Smooth muscle cell of the brain vasculature (primary cell): ENCODE measurements around the gene PCDHGA4.
"Not testable (repeated sequence)": the region's sequence is repeated elsewhere in the genome, so short reads cannot be mapped to it uniquely, and the experiment has no call there.

Experiments
- DNase-seq: peaks from one replicate; pipeline ENCODE4 v3.0.0-alpha.2; 2012; ENCODE audit warnings: low read depth, low spot score

The PCDHGA4 gene

DNA sequence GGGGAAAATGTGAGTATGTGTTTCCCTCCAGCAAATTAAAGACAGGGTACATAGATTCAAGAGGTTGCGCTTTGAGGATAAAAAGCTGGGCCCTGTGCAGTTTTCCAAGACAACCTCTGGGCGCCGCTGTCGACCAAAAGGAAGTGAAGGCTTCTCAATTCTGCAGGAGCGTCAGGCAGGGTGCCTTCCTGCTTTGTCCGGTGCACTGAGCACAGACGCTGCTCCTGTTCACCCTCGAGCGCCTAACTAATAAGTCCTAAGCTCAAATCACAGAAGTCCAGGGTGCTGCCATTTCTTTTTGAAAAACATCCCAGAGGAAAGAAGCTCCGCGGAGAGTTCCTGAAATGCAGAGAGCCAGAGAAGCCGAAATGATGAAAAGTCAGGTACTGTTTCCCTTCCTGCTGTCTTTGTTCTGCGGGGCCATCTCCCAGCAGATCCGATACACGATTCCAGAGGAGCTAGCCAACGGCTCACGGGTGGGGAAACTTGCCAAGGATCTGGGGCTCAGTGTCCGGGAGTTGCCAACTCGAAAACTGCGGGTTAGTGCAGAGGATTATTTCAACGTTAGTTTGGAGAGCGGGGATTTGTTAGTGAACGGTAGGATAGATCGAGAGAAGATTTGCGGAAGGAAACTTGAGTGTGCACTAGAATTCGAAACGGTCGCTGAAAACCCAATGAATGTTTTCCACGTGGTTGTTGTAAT is 4.8 kb upstream of the PCDHGA4 start, which contains the start of gene PCDHGB1:
TSS of gene PCDHGB1 (plus strand) at position 183 of the 703 bp plus-strand sequence. CDS start at position 345, 162 bp downstream.
- no peak for DNase-seq

DNA sequence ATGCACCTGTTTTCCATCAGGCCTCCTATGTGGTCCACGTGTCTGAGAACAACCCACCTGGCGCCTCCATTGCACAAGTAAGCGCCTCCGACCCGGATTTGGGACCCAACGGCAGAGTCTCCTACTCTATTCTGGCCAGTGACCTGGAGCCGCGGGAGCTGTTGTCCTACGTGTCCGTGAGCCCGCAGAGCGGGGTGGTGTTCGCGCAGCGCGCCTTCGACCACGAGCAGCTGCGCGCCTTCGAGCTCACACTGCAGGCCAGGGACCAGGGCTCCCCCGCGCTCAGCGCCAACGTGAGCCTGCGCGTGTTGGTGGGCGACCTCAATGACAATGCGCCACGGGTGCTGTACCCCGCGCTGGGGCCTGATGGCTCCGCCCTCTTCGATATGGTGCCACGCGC is 3.2 kb upstream of the PCDHGA4 start:
- DNase-seq, result no peak

DNA sequence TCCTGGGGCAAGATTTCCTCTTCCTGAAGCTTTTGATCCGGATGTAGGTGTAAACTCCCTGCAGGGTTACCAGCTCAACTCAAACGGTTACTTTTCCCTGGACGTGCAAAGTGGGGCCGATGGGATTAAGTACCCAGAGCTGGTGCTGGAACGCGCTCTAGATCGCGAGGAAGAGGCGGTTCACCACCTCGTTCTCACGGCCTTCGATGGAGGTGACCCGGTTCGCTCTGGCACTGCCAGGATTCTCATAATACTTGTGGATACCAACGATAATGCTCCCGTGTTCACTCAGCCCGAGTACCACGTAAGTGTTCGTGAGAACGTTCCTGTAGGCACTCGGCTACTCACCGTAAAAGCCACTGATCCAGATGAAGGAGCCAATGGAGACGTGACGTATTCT is 820 bp downstream of the PCDHGA4 start:
- no peak for DNase-seq

DNA sequence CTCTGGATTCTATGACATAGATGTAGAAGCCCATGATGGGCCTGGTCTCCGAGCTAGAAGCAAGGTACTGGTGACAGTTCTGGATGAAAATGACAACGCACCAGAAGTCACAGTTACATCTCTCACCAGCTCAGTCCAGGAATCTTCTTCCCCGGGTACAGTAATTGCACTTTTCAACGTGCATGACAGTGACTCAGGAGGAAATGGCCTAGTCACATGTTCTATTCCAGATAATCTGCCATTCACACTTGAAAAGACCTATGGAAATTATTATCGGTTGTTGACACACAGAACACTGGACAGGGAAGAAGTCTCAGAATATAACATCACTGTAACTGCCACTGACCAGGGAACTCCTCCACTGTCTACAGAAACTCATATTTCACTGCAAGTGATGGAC is 1.3 kb downstream of the PCDHGA4 start:
- no peak for DNase-seq

GRCh38 chr5:141356950-141357349 is 2.1 kb downstream of the PCDHGA4 start:
- no peak for DNase-seq

DNA sequence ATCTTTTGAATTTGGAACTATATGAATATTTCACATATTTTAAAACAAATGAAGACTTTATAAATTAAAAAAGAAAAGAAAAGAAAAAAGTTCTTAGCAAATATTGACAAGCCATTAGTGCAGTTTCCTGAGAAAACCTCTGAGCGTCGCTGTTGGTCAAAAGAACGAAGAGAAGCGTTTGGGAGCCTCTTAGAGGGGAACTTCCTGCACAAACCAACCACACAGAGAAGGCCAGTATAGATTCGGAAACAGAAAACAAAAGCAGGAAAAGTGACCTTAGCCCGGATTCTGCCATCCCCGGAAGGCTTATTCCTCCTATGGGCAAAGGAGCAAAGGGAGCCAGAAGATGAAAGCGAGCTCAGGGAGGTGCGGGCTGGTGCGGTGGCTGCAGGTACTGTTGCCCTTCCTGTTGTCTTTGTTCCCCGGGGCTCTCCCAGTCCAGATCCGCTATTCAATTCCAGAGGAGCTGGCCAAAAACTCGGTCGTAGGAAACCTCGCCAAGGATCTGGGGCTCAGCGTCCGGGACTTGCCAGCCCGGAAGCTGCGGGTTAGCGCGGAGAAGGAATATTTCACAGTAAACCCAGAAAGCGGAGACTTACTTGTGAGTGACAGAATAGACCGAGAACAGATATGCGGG is 5.1 kb downstream of the PCDHGA4 start, which contains the start of gene PCDHGB2:
TSS of gene PCDHGB2 (plus strand) at position 205 of the 637 bp plus-strand sequence. CDS start at position 347, 142 bp downstream.
- no peak for DNase-seq

DNA sequence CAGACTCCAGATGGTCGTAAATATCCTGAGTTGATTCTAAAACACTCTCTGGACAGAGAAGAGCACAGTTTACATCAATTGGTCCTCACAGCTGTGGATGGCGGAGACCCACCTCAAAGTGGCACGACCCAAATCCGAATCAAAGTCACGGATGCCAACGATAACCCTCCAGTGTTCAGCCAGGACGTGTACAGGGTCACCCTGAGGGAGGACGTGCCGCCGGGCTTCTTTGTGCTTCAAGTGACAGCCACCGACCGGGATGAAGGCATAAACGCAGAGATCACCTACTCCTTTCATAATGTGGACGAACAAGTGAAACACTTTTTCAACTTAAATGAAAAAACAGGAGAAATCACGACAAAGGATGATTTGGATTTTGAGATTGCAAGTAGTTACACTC is 5.9 kb downstream of the PCDHGA4 start:
- DNase-seq, result no peak

DNA sequence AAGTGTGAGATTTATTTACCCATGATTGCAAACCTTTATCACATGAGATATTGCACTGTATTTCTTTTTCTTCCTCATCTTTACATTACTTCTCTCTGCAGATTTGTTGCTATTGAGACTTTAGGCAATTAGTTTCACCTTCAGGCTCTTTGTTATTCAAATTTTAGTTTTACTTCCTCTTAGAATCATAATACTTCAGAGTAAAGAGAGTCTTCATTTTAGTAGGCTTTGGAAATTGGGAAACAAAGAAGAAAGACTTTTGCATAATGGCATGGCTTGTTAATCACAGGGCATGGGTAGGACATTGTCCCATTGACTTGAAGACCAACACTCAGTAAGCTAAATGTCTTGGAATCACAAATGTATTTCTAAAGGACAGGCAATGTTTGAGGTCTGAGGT is 7.9 kb downstream of the PCDHGA4 start:
- no peak for DNase-seq

- DNase-seq, result no peak
Observed at GRCh38 chr5:141363952-141364660, 9.3 kb downstream of the PCDHGA4 start, which contains the start of gene PCDHGA5. PCDHGA5 (plus strand) TSS chr5:141364162; CDS start chr5:141364331, 169 bp downstream.

DNA sequence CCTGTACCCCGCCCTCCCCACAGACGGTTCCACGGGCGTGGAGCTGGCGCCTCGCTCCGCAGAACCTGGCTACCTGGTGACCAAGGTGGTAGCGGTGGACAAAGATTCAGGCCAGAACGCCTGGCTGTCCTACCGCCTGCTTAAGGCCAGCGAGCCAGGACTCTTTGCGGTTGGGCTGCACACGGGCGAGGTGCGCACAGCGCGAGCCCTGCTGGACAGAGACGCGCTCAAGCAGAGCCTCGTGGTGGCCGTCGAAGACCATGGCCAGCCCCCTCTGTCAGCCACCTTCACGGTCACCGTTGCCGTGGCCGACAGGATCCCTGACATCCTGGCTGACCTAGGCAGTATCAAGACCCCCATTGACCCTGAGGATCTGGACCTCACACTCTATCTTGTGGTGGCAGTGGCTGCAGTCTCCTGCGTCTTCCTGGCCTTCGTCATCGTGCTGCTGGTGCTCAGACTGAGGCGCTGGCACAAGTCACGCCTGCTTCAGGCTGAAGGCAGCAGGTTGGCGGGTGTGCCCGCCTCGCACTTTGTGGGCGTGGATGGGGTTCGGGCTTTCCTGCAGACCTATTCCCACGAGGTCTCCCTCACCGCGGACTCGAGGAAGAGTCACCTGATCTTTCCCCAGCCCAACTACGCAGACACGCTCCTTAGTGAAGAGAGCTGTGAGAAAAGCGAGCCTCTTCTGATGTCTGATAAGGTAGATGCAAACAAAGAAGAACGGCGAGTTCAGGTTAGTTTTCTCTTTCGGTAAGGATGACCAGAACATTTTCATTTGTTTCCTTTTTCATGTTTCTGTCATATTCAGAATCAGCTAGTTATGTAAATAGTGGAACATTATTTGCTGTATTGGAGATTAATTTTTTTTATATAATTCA is 11.4 kb downstream of the PCDHGA4 start:
- DNase-seq, result no peak

- no peak for DNase-seq
Observed at GRCh38 chr5:141369994-141370848, 15.4 kb downstream of the PCDHGA4 start, which contains the start of gene PCDHGB3. PCDHGB3 (plus strand) TSS chr5:141370242; CDS start chr5:141370395, 153 bp downstream.

DNA sequence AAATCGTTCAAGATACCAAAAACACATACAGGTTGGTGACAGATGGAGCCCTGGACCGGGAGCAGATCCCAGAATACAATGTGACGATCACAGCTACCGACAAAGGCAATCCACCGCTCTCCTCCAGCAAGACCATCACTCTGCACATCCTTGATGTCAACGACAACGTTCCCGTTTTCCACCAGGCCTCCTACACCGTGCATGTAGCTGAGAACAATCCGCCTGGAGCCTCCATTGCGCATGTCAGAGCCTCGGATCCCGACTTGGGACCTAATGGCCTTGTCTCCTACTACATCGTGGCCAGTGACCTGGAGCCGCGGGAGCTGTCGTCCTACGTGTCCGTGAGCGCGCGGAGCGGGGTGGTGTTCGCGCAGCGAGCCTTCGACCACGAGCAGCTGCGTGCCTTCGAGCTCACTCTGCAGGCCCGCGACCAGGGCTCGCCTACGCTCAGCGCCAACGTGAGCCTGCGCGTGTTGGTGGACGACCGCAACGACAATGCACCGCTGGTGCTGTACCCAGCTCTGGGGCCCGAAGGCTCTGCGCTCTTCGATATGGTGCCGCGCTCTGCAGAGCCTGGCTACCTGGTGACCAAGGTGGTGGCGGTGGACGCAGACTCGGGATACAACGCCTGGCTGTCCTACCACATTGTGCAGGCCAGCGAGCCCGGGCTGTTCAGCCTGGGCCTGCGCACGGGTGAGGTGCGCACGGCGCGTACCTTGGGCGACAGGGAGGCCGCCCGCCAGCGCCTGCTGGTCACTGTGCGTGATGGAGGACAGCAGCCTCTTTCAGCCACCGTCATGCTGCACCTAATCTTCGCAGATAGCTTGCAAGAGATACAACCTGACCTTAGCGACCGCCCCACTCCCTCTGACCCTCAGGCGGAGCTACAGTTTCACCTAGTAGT is 17.0 kb downstream of the PCDHGA4 start:
- no peak for DNase-seq

- no peak for DNase-seq
Observed at GRCh38 chr5:141373673-141374317, 19.0 kb downstream of the PCDHGA4 start, which contains the start of gene PCDHGA6. PCDHGA6 (plus strand) TSS chr5:141373891; CDS start chr5:141374084, 193 bp downstream.

DNA sequence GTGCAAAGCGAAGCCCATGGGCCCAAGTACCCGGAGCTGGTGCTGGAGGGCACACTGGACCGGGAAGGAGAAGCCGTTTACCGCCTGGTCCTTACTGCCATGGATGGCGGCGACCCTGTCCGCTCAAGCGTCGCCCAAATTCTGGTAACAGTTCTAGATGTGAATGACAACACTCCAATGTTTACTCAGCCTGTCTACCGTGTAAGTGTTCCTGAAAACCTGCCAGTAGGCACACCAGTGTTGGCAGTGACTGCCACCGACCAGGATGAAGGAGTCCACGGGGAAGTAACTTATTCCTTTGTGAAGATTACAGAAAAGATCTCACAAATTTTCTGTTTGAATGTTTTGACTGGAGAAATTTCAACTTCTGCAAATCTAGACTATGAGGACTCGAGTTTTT is 19.8 kb downstream of the PCDHGA4 start:
- no peak for DNase-seq

DNA sequence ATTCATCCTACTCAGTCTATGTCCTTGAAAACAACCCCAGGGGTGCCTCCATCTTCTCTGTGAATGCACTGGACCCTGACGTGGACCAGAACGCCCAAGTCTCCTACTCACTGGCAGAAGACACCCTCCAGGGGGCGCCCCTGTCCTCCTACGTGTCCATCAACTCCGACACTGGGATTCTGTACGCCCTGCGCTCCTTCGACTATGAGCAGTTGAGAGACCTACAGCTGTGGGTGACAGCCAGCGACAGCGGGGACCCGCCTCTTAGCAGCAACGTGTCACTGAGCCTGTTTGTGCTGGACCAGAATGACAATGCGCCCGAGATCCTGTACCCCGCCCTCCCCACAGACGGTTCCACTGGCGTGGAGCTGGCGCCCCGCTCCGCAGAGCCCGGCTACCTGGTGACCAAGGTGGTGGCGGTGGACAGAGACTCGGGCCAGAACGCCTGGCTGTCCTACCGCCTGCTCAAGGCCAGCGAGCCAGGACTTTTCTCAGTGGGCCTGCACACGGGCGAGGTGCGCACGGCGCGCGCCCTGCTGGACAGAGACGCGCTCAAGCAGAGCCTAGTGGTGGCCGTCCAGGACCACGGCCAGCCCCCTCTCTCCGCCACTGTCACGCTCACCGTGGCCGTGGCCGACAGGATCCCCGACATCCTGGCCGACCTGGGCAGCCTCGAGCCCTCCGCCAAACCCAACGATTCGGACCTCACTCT is 20.8 kb downstream of the PCDHGA4 start:
- not testable (repeated sequence) for DNase-seq

- DNase-seq, result no peak
Observed at GRCh38 chr5:141382469-141383294, 27.9 kb downstream of the PCDHGA4 start, which contains the start of gene PCDHGA7. PCDHGA7 (plus strand) TSS chr5:141382742; CDS start chr5:141382900, 158 bp downstream.

- DNase-seq, result no peak
Observed at GRCh38 chr5:141383345-141383744, 28.5 kb downstream of the PCDHGA4 start.
